ENCODE data around the gene GLG1.
A peak's percentile ranks its signal among the peaks of the same experiment; 100 is the strongest.
"Not testable (repeated sequence)": the region's sequence is repeated elsewhere in the genome, so short reads cannot be mapped to it uniquely, and the experiment has no call there.

GLG1 gene

DNA sequence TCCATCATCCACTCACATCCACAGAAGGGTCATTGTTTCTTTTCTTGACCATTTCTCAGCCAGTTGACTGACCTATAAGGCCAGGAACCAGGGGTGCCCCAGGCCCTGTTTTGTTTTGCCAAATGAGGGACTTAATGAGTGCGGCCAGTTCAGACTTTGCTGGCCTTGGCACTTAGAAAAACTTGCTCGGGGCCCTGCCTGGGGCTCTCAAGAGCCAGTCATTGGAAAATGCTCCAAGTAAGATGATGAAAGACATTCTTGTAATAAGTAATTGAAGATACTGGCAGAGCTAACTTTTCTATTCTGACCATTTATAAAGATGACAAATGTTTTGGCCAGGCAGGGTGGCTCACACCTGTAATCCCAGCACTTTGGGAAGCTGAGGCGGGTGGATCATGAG is 156.7 kb downstream of the GLG1 start:
- no peak for DNase-seq (ENCODE audit: low read depth)
- TF ChIP-seq, protein P1, sequence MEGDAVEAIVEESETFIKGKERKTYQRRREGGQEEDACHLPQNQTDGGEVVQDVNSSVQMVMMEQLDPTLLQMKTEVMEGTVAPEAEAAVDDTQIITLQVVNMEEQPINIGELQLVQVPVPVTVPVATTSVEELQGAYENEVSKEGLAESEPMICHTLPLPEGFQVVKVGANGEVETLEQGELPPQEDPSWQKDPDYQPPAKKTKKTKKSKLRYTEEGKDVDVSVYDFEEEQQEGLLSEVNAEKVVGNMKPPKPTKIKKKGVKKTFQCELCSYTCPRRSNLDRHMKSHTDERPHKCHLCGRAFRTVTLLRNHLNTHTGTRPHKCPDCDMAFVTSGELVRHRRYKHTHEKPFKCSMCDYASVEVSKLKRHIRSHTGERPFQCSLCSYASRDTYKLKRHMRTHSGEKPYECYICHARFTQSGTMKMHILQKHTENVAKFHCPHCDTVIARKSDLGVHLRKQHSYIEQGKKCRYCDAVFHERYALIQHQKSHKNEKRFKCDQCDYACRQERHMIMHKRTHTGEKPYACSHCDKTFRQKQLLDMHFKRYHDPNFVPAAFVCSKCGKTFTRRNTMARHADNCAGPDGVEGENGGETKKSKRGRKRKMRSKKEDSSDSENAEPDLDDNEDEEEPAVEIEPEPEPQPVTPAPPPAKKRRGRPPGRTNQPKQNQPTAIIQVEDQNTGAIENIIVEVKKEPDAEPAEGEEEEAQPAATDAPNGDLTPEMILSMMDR (IDR thresholded peaks at IDR 0.05; ENCODE audit: low read depth, low read length, missing control alignments): no peak
- in situ Hi-C loops (cut with HindIII; ENCODE audit: low sequenced_read_pairs): no loop called here
- no peak overlapping the region for H3K4me3 ChIP-seq (ENCODE audit: low read depth, low read length)

DNA sequence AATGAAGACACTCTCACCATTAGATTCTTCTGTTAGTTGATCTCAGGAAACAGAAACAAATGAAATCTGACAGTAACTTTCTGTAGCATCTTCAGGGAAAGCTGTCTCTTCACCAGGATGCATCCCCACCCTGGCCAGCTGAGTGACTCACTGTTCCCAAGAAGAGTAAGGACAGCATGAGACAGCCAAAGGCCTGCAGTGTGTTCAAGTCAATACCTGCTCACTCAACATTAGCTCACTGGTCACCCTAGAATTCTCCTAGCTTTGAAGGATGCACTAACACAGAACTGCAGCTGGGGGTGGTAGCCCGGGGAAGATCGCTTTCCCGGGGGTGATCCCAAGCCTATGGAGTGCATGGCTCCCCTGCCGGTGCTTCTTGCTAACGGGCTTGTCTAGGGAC is 157.4 kb downstream of the GLG1 start:
- in situ Hi-C loops (cut with HindIII; ENCODE audit: low sequenced_read_pairs): no loop called here
- no peak for DNase-seq (ENCODE audit: low read depth)
- TF ChIP-seq, protein P1 (IDR thresholded peaks at IDR 0.05; ENCODE audit: low read depth, low read length, missing control alignments): no peak
- no peak overlapping the region for H3K4me3 ChIP-seq (ENCODE audit: low read depth, low read length)

DNA sequence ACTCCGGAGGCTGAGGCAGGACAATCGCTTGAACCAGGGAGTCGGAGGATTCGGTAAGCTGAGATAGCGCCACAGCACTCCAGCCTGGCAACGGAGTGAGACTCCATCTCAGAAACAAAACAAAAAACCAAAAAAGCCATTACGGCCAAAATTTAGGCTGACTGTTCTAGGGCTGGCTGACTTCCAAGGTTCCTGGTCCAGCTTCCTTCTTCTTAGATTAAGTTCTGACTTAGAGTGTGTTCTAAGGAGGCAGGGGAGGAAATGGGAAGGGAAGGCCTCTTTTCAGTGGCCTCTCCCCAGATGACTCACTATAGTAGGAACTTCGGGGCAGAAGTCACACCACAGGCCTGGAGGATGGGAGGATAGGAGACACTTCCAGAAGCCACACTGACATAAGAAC is 157.9 kb downstream of the GLG1 start:
- in situ Hi-C loops (cut with HindIII; ENCODE audit: low sequenced_read_pairs): no loop called here
- TF ChIP-seq, protein P1 (IDR thresholded peaks at IDR 0.05; ENCODE audit: low read depth, low read length, missing control alignments): no peak
- no peak overlapping the region for H3K4me3 ChIP-seq (ENCODE audit: low read depth, low read length)
- peak; percentile 62 for DNase-seq (ENCODE audit: low read depth)

DNA sequence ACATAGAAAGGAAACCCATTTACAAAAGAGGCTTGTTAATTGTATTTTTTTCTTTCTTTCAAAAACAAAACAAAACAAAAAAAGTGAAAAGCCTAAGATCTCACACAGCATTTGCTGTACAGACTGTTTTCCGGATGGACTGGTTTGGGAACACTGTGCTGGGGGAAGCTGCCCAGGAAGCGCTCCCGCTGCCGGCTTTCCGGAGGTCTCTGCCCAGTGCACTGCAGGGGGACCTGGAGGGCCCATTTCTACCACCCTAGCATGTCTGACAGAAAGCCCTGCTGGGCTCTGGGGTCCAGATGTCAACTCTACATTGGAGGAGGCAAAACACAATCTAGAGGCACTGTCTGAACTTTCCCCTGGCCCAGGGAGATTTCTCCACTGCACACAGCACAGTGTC is 159.3 kb downstream of the GLG1 start:
- H3K4me3 ChIP-seq (ENCODE audit: low read depth, low read length): no peak overlapping the region
- in situ Hi-C loops (cut with HindIII; ENCODE audit: low sequenced_read_pairs): no loop called here
- no peak for DNase-seq (ENCODE audit: low read depth)
- TF ChIP-seq, protein P1 (IDR thresholded peaks at IDR 0.05; ENCODE audit: low read depth, low read length, missing control alignments): no peak

DNA sequence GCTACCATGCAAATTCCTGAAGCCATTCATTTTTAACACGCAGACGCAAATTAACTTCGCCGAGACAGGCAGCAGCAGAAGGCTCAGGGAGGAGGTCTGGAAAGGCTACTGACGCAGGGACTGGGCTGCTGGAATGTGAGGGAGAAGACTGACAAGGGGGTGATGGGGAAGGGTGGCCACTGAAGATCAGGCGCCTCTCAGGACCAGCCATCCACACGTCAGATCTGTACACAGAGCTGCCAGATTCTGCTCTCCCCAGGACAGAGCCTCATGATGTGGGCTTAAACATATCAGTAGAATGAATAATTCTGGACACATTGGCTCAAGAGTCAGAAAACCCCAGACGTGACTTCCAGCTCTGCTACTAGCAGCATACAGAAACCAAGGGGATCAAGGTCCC is 160.0 kb downstream of the GLG1 start:
- TF ChIP-seq, protein P1 (IDR thresholded peaks at IDR 0.05; ENCODE audit: low read depth, low read length, missing control alignments): no peak
- in situ Hi-C loops (cut with HindIII; ENCODE audit: low sequenced_read_pairs): no loop called here
- no peak for DNase-seq (ENCODE audit: low read depth)
- no peak overlapping the region for H3K4me3 ChIP-seq (ENCODE audit: low read depth, low read length)

DNA sequence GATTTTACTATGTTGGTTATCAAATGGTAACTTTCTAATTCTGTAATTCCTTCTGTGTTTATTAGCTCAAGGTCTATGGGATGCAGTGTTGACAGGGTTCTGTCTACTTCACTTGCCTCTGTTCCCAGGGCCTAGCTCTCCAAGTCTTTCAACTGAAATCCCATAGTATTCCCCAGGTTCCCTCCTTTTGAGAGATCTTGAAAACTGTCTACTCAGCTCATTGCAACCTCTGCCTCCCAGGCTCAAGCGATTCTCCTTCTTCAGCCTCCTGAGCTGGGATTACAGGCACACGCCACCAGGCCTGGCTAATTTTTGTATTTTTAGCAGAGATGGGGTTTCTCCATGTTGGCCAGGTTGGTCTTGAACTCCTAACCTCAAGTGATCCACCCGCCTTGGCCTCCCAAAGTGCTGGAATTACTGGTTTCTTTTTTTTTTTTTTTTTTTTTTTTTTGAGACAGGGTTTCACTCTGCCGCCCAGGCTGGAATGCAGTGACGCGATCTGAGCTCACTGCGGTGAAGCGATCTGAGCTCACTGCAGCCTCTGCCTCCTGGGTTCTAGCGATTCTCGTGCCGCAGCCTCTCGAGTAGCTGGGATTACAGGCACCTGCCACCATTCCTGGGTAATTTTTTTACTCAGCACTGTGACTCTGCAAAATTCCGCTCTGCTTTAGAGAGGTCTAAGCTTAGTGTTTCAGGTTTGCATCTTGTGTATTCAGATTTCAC is 163.1 kb downstream of the GLG1 start:
- H3K4me3 ChIP-seq (ENCODE audit: low read depth, low read length); in situ Hi-C loops (cut with HindIII; ENCODE audit: low sequenced_read_pairs); DNase-seq (ENCODE audit: low read depth): not testable (repeated sequence)

DNA sequence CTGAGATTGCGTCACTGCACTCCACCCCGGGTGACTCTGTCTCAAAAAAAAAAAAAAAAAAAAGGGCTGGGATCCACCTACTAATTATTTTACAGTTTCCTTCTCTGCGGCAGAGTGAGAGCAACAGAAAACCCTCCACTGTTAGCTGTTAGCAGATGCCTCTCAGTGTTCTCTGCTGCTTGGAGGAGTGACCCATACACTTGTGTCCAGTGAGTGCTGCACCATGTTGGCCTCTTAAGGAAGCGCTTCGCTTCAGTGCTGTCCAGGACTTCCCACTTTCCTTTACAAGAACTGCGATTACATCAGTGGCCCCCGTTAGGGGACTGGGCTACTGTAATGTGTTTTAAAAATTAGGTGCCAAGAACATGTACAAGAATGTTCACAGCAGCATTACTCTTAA is 167.2 kb downstream of the GLG1 start:
- TF ChIP-seq, protein P1 (IDR thresholded peaks at IDR 0.05; ENCODE audit: low read depth, low read length, missing control alignments): no peak
- in situ Hi-C loops (cut with HindIII; ENCODE audit: low sequenced_read_pairs): no loop called here
- H3K4me3 ChIP-seq (ENCODE audit: low read depth, low read length): no peak overlapping the region
- no peak for DNase-seq (ENCODE audit: low read depth)

Data from astrocyte of the cerebellum (primary cell).